DND-41 (cell line): ENCODE measurements around the gene RGS6.

Source experiments
- ATAC-seq: fragments of 200-7000 bp; cut with Tn5 transposase; 3 replicates; pipeline ENCODE4 v1.9.1; 2021; ENCODE audit warnings: low read depth; ENCODE audit not compliant: insufficient read depth
- DNase-seq: peaks from one replicate; pipeline ENCODE4 v3.0.0-alpha.2; 2020
- H2AFZ ChIP-seq: 2 replicates; pipeline ENCODE4 v1.6.0; 2012; ENCODE audit warnings: low read depth, low read length
- H3K27ac ChIP-seq: 2 replicates; pipeline ENCODE4 v1.5.1; 2012; ENCODE audit warnings: low read length, inconsistent platforms
- H3K27me3 ChIP-seq: fragments of 200-600 bp; sonication (generic); 2 replicates; pipeline ENCODE4 v1.6.0; 2012; ENCODE audit warnings: low read length, mild to moderate bottlenecking, inconsistent platforms; ENCODE audit not compliant: insufficient read depth, poor library complexity
- H3K36me3 ChIP-seq: 2 replicates; pipeline ENCODE4 v1.5.1; 2012; ENCODE audit warnings: low read length, inconsistent platforms; ENCODE audit not compliant: insufficient read depth
- H3K4me1 ChIP-seq: 2 replicates; pipeline ENCODE4 v1.5.1; 2012; ENCODE audit warnings: mild to moderate bottlenecking, low read length; ENCODE audit not compliant: insufficient read depth
- H3K4me2 ChIP-seq: 2 replicates; pipeline ENCODE4 v1.6.0; 2012; ENCODE audit warnings: mild to moderate bottlenecking, moderate library complexity, low read length, inconsistent platforms; ENCODE audit not compliant: insufficient read depth
- H3K4me3 ChIP-seq, 2 experiments: fragments of 200-600 bp in 1 of 2; shearing (Covaris generic) in 1 of 2; 2 replicates each; pipeline ENCODE4 v1.5.1; 2012 to 2016; ENCODE audit warnings: inconsistent platforms in 2 of 2, low read length in 2 of 2, mild to moderate bottlenecking in 2 of 2, low read depth in 1 of 2, moderate library complexity in 1 of 2
- H3K79me2 ChIP-seq: 2 replicates; pipeline ENCODE4 v1.6.0; 2012; ENCODE audit warnings: low read length, inconsistent platforms; ENCODE audit not compliant: insufficient read depth
- H3K9ac ChIP-seq: 2 replicates; pipeline ENCODE4 v1.6.0; 2012; ENCODE audit warnings: low read depth, mild to moderate bottlenecking, inconsistent platforms, low read length, moderate library complexity
- H3K9me3 ChIP-seq: 2 replicates; pipeline ENCODE4 v1.5.1; 2012; ENCODE audit warnings: low read length, moderate library complexity, mild to moderate bottlenecking, inconsistent platforms; ENCODE audit not compliant: insufficient read depth, severe bottlenecking
- H4K20me1 ChIP-seq: 2 replicates; pipeline ENCODE4 v1.6.0; 2012; ENCODE audit warnings: low read length; ENCODE audit not compliant: insufficient read depth
- EZH2 ChIP-seq: IDR thresholded peaks from 3 replicates; pipeline ENCODE4 v1.6.1; 2012; ENCODE audit warnings: borderline replicate concordance, low read depth, mild to moderate bottlenecking, moderate library complexity, low read length, inconsistent platforms; ENCODE audit not compliant: severe bottlenecking
- TF ChIP-seq, protein P1 (sequence below): IDR thresholded peaks from 2 replicates; pipeline ENCODE4 v1.5.1; 2012; ENCODE audit warnings: borderline replicate concordance, low read length, moderate library complexity, mild to moderate bottlenecking; ENCODE audit not compliant: poor library complexity, severe bottlenecking; ENCODE audit errors: extremely low read depth

The RGS6 gene

DNA sequence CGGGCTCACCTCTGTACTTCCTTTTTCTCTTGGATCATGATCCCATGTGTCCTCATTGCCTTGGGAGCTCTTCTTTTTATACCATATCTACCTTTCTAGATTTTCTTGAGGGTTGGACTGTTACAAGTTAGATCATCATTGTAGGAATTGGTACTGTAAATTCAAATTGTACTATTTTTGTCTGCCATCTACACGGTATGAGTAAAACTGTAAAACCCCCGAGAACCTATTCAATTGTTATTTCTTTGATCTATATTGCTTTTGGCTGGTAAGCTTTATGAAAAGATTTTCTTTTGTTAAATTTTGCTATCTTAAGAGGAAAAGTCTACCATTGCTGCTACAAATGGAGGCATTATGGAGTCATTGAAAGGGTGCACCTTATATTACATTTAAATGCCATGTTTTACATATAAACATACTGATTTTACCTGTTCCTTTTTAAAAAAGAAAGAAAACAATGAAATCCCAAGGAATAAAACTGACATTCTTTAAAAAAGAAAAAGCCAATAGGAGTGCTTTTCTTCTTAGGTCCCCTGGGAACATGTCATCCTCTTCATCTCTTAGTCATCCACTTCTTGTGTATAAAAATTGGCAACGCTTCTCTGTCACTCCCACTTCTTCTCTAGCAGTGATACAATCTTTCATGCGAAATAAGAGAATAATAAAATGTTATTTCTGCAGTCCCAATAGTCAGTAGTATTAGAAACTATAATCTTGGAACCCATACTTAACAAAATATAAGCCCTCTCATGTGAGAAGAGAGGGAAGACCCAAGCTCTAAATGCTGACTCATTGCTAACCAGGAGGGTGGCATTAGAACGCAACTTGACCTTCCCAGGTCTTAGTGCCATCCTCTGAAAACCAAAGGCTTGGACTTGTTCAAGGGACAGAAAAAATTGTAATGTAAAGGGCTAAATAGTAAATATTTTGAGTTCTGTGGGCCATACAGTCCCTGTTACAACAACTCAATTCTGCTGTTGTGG is 20.4 kb downstream of the RGS6 start:
- H3K36me3 ChIP-seq: no peaks in the 10 kb centered on the region
- no peaks in the 10 kb centered on the region for H3K79me2 ChIP-seq
- H2AFZ ChIP-seq: no peak overlapping the region
- no peaks in the 10 kb centered on the region for H3K27me3 ChIP-seq
- ATAC-seq: no peak
- H3K4me1 ChIP-seq: no peaks in the 10 kb centered on the region
- no peak overlapping the region for H3K27ac ChIP-seq
- H3K9me3 ChIP-seq: no peaks in the 10 kb centered on the region
- H3K9ac ChIP-seq: no peak overlapping the region
- TF ChIP-seq, protein P1, sequence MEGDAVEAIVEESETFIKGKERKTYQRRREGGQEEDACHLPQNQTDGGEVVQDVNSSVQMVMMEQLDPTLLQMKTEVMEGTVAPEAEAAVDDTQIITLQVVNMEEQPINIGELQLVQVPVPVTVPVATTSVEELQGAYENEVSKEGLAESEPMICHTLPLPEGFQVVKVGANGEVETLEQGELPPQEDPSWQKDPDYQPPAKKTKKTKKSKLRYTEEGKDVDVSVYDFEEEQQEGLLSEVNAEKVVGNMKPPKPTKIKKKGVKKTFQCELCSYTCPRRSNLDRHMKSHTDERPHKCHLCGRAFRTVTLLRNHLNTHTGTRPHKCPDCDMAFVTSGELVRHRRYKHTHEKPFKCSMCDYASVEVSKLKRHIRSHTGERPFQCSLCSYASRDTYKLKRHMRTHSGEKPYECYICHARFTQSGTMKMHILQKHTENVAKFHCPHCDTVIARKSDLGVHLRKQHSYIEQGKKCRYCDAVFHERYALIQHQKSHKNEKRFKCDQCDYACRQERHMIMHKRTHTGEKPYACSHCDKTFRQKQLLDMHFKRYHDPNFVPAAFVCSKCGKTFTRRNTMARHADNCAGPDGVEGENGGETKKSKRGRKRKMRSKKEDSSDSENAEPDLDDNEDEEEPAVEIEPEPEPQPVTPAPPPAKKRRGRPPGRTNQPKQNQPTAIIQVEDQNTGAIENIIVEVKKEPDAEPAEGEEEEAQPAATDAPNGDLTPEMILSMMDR: no peak
- TF ChIP-seq EZH2: no peak
- DNase-seq: no peak
- H3K4me3 ChIP-seq: no peak overlapping the region
- no peak overlapping the region for H3K4me2 ChIP-seq
- H4K20me1 ChIP-seq: no peaks in the 10 kb centered on the region

DNA sequence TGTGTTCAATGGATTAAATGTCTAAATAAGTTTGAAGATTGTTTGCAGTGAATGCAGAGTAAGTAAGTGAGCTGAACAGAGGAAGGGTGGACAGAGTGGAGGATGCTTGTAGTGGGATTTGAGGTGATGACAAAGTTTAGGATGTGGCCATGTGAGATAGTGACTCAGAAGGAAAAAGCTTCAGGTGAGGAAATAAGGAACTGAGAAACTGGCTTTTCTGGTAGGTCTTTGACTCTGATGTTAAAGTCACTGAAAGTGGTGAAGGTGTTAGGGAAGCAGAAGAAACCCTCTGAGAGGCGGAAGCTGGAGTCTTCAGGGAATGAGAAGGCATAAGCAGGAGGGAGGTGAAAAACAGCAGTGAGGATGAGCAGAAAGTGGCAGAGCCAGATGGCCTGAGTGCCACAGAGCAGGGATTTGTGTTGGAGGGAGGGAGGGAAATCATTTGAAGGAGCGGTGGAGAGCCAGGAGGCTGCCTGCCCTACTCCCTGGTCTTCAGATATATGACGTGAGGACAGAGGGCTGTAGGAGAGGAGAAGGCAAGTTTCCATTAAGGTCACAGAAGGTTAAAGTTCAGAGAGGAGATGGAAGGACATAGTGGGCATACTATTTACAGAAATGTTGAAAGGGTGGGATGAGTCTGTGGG is 24.8 kb downstream of the RGS6 start:
- DNase-seq: no peak
- TF ChIP-seq, protein P1: no peak
- TF ChIP-seq EZH2: no peak
- Histone ChIP-seq H3K79me2 (no peaks in the 10 kb centered on the region), H3K4me1 (no peaks in the 10 kb centered on the region), H3K36me3 (no peaks in the 10 kb centered on the region), H3K27ac (no peak overlapping the region), H3K9me3 (no peaks in the 10 kb centered on the region), H3K4me3 (no peak overlapping the region), H3K27me3 (peaks cover 3% of the 10 kb centered on the region), H4K20me1 (no peaks in the 10 kb centered on the region), H2AFZ (no peak overlapping the region), H3K4me2 (no peak overlapping the region), H3K9ac (no peak overlapping the region)
- ATAC-seq: no peak

GRCh38 chr14:71959055-71959454 is 26.8 kb downstream of the RGS6 start:
- Histone ChIP-seq H3K4me3 (no peak overlapping the region), H3K79me2 (no peaks in the 10 kb centered on the region), H3K27ac (no peak overlapping the region), H4K20me1 (no peaks in the 10 kb centered on the region), H3K27me3 (peaks cover 3% of the 10 kb centered on the region), H2AFZ (no peak overlapping the region), H3K9me3 (no peaks in the 10 kb centered on the region), H3K9ac (no peak overlapping the region), H3K4me1 (no peaks in the 10 kb centered on the region), H3K36me3 (no peaks in the 10 kb centered on the region), H3K4me2 (no peak overlapping the region)
- ATAC-seq (no peak), DNase-seq (no peak)
- TF ChIP-seq, protein P1: no peak
- TF ChIP-seq EZH2: no peak
